IPS-NIHi7 (cell line): ENCODE measurements around the gene BCOR.

ENCODE experiments used
- DNase-seq: peaks from one replicate; pipeline ENCODE4 v3.0.0; 2012; ENCODE audit warnings: mixed read lengths; ENCODE audit errors: extremely low spot score

Gene BCOR

GRCh38 chrX:40019541-40019940 is 78.2 kb downstream of the BCOR start:
- no peak for DNase-seq

GRCh38 chrX:40018041-40018440 is 79.7 kb downstream of the BCOR start:
- DNase-seq: no peak

GRCh38 chrX:40016749-40017148 is 81.0 kb downstream of the BCOR start:
- no peak for DNase-seq

- DNase-seq: no peak
These were observed 82.1 kb downstream of the BCOR start for GRCh38 chrX:40015693-40016092.

- no peak for DNase-seq
These were observed 84.2 kb downstream of the BCOR start for GRCh38 chrX:40013266-40014195.

GRCh38 chrX:40012868-40013265 is 84.9 kb downstream of the BCOR start:
- DNase-seq: no peak

- DNase-seq: no peak
These were observed 85.5 kb downstream of the BCOR start for GRCh38 chrX:40012039-40012867.

GRCh38 chrX:40011322-40012038 is 86.3 kb downstream of the BCOR start:
- no peak for DNase-seq

GRCh38 chrX:40010550-40011321 is 87.0 kb downstream of the BCOR start:
- DNase-seq: no peak

- no peak for DNase-seq
These were observed 87.9 kb downstream of the BCOR start for GRCh38 chrX:40009890-40010289.

GRCh38 chrX:40009462-40009851 is 88.3 kb downstream of the BCOR start:
- DNase-seq: no peak

GRCh38 chrX:40008791-40009461 is 88.8 kb downstream of the BCOR start:
- DNase-seq: no peak

GRCh38 chrX:40007756-40008705 is 89.7 kb downstream of the BCOR start:
- no peak for DNase-seq

GRCh38 chrX:40007131-40007755 is 90.5 kb downstream of the BCOR start:
- no peak for DNase-seq

GRCh38 chrX:40006106-40007017 is 91.4 kb downstream of the BCOR start:
- DNase-seq: no peak

- no peak for DNase-seq
These were observed 92.3 kb downstream of the BCOR start for GRCh38 chrX:40005292-40006011.

- DNase-seq: no peak
These were observed 92.9 kb downstream of the BCOR start for GRCh38 chrX:40004921-40005291.

- DNase-seq: no peak
These were observed 93.6 kb downstream of the BCOR start for GRCh38 chrX:40004246-40004535.
